ENCODE results near the gene UPK2.
A peak's percentile ranks its signal among the peaks of the same experiment; 100 is the strongest.

UPK2 gene

DNA sequence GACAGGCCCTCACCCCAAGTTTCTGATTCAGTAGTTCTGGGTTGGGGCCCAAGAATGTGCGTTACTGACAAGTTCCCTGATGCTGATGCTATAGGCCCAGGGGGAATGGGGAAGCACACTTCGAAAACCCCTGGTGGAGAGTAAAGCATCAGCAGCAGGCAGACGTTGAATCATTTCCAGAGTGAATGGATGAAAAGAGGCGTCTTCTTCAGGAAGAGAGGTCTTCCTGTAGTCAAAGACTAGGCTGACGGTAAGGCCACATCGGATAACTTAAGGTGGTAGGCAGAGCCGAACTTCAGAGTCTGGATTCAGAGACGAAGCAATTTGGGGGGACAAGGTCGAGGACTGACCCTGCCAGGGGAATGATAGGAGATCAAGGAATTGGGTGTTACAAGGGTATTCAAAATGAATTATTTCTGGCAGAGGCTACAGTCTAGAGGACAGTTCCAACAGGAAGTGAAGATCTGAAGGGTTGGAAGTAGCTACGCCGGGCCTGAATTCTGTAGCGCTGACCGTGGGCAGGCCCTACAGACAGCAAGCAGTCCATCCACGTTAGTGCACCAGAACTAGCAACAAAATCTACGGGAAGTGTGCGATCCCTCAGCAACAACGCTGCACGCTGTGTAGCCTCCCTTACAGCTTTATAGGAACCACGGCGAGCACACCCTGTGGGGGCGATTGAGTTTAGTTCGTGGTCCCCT, 41.0 kb downstream of the UPK2 start:
- H3K4me3 ChIP-seq (ENCODE audit: control insufficient read depth, low read depth, low read length): peak overlapping the region; percentile 98
- TF ChIP-seq, protein P1, sequence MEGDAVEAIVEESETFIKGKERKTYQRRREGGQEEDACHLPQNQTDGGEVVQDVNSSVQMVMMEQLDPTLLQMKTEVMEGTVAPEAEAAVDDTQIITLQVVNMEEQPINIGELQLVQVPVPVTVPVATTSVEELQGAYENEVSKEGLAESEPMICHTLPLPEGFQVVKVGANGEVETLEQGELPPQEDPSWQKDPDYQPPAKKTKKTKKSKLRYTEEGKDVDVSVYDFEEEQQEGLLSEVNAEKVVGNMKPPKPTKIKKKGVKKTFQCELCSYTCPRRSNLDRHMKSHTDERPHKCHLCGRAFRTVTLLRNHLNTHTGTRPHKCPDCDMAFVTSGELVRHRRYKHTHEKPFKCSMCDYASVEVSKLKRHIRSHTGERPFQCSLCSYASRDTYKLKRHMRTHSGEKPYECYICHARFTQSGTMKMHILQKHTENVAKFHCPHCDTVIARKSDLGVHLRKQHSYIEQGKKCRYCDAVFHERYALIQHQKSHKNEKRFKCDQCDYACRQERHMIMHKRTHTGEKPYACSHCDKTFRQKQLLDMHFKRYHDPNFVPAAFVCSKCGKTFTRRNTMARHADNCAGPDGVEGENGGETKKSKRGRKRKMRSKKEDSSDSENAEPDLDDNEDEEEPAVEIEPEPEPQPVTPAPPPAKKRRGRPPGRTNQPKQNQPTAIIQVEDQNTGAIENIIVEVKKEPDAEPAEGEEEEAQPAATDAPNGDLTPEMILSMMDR (IDR thresholded peaks at IDR 0.05; ENCODE audit: control insufficient read depth, insufficient read depth, low read depth, low read length, missing control alignments): peak; percentile 17
- DNase-seq (ENCODE audit: low read depth): no peak

DNA sequence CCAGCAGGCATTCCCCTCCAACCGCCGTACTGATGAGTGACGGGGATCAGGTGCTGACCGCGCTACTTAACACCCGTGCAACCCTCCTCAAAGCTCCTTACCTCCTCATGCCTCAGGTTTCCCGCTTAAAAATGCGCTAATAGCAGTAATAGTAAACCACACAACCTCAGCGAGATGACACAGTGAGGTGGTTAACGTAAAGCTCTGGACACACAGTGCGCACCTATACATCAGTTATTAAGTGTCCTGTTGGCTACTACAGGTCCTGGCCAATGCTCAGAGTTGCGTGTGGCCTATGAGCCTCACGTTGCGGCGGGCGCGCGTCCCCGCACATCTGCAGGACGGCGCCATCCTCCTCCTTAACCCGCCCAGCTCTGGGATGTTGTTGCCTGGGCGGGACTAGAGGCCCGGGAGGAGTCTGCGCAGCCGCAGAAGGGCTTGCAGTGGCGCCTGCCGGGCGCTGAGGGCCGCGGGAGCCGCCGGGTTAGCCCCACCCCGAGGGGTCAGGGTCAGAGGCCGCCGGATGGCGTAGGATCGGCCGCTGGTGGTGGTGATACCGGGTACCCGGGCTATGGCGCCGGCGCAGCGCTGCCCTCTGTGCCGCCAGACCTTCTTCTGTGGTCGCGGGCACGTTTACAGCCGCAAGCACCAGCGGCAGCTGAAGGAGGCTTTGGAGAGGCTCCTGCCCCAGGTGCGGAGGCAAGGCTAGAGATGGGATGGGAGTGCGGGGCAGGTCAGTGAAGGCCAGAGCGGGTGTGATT, 41.7 kb downstream of the UPK2 start, which contains the start of gene CENATAC:
CENATAC (plus strand) TSS at position 512 of the 761 bp plus-strand sequence; CDS start at position 572, 60 bp downstream.
- DNase-seq (ENCODE audit: low read depth): peak; percentile 35
- TF ChIP-seq, protein P1 (IDR thresholded peaks at IDR 0.05; ENCODE audit: control insufficient read depth, insufficient read depth, low read depth, low read length, missing control alignments): no peak
- H3K4me3 ChIP-seq (ENCODE audit: control insufficient read depth, low read depth, low read length): peak within 1 kb of the TSS; percentile 98

DNA sequence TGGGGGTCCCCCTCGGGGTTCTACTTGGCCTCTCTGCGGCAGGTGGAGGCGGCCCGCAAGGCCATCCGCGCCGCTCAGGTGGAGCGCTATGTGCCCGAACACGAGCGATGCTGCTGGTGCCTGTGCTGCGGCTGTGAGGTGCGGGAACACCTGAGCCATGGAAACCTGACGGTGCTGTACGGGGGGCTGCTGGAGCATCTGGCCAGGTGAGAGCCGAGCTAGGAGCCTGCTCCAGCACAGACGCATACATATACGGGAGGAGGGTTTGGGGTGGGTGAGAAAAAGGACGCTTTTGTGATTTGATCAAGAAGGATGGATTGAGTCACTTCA, 42.3 kb downstream of the UPK2 start:
- TF ChIP-seq, protein P1 (IDR thresholded peaks at IDR 0.05; ENCODE audit: control insufficient read depth, insufficient read depth, low read depth, low read length, missing control alignments): no peak
- no peak for DNase-seq (ENCODE audit: low read depth)
- H3K4me3 ChIP-seq (ENCODE audit: control insufficient read depth, low read depth, low read length): peak overlapping the region; percentile 98

DNA sequence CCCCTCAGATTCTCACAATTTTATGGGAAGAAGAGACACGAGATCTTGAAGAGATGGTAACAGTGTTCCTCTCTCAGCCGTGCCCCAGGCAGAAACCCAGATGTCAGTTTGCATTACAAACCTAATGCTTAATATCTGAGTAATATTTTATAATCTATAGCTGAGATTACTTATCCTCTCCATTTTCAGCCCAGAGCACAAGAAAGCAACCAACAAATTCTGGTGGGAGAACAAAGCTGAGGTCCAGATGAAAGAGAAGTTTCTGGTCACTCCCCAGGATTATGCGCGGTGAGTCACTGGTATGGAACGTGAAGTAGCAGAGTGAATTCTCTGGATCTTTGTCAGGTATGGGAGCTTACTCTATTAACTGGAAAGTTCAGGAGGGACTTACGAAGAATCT, 42.7 kb downstream of the UPK2 start:
- peak; percentile 18 for DNase-seq (ENCODE audit: low read depth)

DNA sequence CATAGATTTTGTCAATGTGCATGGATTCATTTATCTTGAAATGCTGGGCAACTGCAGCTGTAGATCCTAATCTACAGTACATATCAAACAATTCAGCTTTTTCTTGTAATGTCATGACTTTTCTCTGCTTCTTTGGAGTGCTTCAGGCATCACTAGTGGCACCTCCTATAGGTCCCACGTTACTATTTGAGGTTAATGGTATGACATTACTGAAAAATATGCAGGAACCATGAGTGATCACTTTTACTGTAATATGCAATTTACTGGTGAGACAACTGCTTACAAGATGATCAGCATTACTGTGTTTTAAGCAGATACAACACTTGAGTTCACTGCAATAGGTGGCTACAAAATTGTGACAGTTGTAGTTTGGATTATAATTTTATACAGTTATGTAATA, 44.8 kb downstream of the UPK2 start:
- no peak overlapping the region for H3K4me3 ChIP-seq (ENCODE audit: control insufficient read depth, low read depth, low read length)
- TF ChIP-seq, protein P1 (IDR thresholded peaks at IDR 0.05; ENCODE audit: control insufficient read depth, insufficient read depth, low read depth, low read length, missing control alignments): no peak

More for the DNA sequence above, 42.7 kb downstream of the UPK2 start:
- TF ChIP-seq, protein P1 (IDR thresholded peaks at IDR 0.05; ENCODE audit: control insufficient read depth, insufficient read depth, low read depth, low read length, missing control alignments): no peak
- H3K4me3 ChIP-seq (ENCODE audit: control insufficient read depth, low read depth, low read length): peak overlapping the region; percentile 98

DNA sequence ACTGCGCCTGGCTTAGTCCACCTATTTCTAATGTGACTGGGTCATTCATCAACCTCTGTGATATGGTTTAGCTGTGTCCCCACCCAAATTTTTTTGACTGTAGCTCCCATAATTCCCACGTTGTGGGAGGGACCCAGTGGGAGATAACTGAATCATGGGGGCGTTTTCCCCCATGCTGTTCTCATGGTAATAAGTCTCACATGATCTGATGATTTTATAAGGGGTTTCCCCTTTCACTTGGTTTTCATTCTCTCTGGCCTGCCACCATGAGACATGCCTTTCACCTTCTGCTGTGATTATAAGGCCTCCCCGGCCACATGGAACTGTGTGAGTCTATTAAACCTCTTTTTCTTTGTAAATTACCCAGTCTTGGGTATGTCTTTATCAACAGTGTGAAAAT, 50.6 kb downstream of the UPK2 start:
- no peak for DNase-seq (ENCODE audit: low read depth)
- TF ChIP-seq, protein P1 (IDR thresholded peaks at IDR 0.05; ENCODE audit: control insufficient read depth, insufficient read depth, low read depth, low read length, missing control alignments): no peak
- H3K4me3 ChIP-seq (ENCODE audit: control insufficient read depth, low read depth, low read length): no peak overlapping the region

More for the DNA sequence above, 44.8 kb downstream of the UPK2 start:
- no peak for DNase-seq (ENCODE audit: low read depth)

Measured in AG09309 (cell line).